ENCODE results near the gene ENTPD3.

DNA sequence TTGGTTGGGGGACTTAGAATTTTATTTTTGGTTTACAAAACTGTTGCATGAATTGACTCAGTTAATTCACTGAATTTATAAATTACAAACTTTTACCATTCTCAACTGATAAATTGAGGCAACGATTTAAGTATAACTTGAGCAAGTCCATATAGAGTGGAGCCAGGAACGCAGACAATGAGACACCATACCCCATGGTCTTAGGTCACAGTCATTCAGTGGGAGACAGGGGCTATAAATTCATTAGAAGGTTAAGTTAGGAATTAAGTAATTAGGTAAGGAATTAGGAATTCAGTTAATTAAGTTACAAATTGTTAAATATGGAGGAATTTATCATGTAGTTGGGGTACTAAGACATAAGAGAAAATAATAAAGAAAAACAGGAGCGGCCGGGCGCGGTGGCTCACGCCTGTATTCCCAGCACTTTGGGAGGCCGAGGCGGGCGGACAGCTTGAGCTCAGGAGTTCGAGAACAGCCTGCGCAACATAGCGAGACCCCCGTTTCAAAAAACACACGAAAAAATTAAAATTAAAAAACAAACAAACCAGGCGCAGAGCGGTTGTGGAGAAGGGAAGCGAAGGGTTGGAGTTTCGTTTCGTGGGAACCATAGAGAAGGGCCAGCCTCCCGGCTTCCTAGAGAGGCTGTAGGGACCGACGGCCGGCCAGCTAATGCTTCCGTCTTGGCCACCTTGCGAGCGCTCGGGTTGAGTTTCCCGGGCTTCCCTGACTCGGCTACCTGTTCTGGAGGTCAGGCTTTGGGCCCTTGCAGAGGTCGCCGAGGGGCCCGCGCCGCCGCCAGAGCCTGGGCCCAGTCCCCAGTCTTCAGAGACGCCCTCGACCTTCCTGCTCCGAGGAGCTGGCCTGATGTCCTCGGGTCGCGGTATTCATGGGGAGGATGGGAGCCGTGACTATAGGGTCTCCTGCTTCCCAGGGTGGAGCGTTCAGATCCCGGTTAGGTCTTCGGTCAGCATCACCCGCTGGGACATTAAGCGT is 89.8 kb downstream of the ENTPD3 start, which contains the start of gene ZNF619:
- TF ChIP-seq POLR2A (IDR thresholded peaks at IDR 0.05; ENCODE audit: low read length) (peak; percentile 67), GATA1 (IDR thresholded peaks at IDR 0.05; ENCODE audit: low read depth, low read length) (no peak)
